Activated naive CD4-positive, alpha-beta T cell treated with anti-CD3 and anti-CD28 coated beads, Interleukin-2, amount 50 U/mL, for 24 hours (primary cell): ENCODE measurements around the gene BBOX1.
"Not testable (repeated sequence)": the region's sequence is repeated elsewhere in the genome, so short reads cannot be mapped to it uniquely, and the experiment has no call there.

Source experiments
- H3K27ac Mint-ChIP-seq: one replicate; pipeline ENCODE4 v1.8.0; 2021; ENCODE audit warnings: mild to moderate bottlenecking, mixed read lengths
- H3K27me3 Mint-ChIP-seq: one replicate; pipeline ENCODE4 v1.8.0; 2021; ENCODE audit warnings: mixed read lengths
- H3K36me3 Mint-ChIP-seq: one replicate; pipeline ENCODE4 v1.8.0; 2021; ENCODE audit warnings: mixed read lengths
- H3K4me1 Mint-ChIP-seq: one replicate; pipeline ENCODE4 v1.8.0; 2021; ENCODE audit warnings: mixed read lengths
- H3K4me3 Mint-ChIP-seq: one replicate; pipeline ENCODE4 v1.8.0; 2021; ENCODE audit warnings: mild to moderate bottlenecking, mixed read lengths
- H3K9me3 Mint-ChIP-seq: one replicate; pipeline ENCODE4 v1.8.0; 2021; ENCODE audit warnings: mixed read lengths

The BBOX1 gene

GRCh38 chr11:27122001-27122400 lies 81.4 kb downstream of the BBOX1 start:
- Mint-ChIP-seq H3K36me3 (no peaks in the 10 kb centered on the region), H3K27ac (no peak overlapping the region)

GRCh38 chr11:27124514-27125264 lies 84.1 kb downstream of the BBOX1 start:
- H3K27ac Mint-ChIP-seq = no peak overlapping the region
- no peak overlapping the region for H3K4me3 Mint-ChIP-seq
- no peaks in the 10 kb centered on the region for H3K4me1 Mint-ChIP-seq
- H3K36me3 Mint-ChIP-seq = no peaks in the 10 kb centered on the region
- peaks cover 3% of the 10 kb centered on the region for H3K27me3 Mint-ChIP-seq
- H3K9me3 Mint-ChIP-seq = peaks cover 7% of the 10 kb centered on the region

More at GRCh38 chr11:27122001-27122400, 81.4 kb downstream of the BBOX1 start:
- Mint-ChIP-seq H3K9me3 (no peaks in the 10 kb centered on the region), H3K4me3 (no peak overlapping the region), H3K4me1 (no peaks in the 10 kb centered on the region), H3K27me3 (peaks cover 1% of the 10 kb centered on the region)

- peaks cover 23% of the 10 kb centered on the region for H3K9me3 Mint-ChIP-seq
- H3K27me3 Mint-ChIP-seq = peaks cover 3% of the 10 kb centered on the region
- H3K27ac Mint-ChIP-seq = no peak overlapping the region
- H3K36me3 Mint-ChIP-seq = no peaks in the 10 kb centered on the region
- no peaks in the 10 kb centered on the region for H3K4me1 Mint-ChIP-seq
- H3K4me3 Mint-ChIP-seq = no peak overlapping the region
These were observed 89.1 kb downstream of the BBOX1 start for GRCh38 chr11:27129686-27130085.

- H3K27ac Mint-ChIP-seq = no peak overlapping the region
- peaks cover 3% of the 10 kb centered on the region for H3K27me3 Mint-ChIP-seq
- no peak overlapping the region for H3K4me3 Mint-ChIP-seq
- peaks cover 28% of the 10 kb centered on the region for H3K9me3 Mint-ChIP-seq
- no peaks in the 10 kb centered on the region for H3K36me3 Mint-ChIP-seq
- H3K4me1 Mint-ChIP-seq = no peaks in the 10 kb centered on the region
These were observed 90.2 kb downstream of the BBOX1 start for GRCh38 chr11:27130806-27131205.

GRCh38 chr11:27135924-27136329 lies 95.3 kb downstream of the BBOX1 start:
- not testable (repeated sequence) for H3K27me3 Mint-ChIP-seq, H3K36me3 Mint-ChIP-seq, H3K27ac Mint-ChIP-seq, H3K4me1 Mint-ChIP-seq, H3K4me3 Mint-ChIP-seq
- peaks cover 35% of the 10 kb centered on the region for H3K9me3 Mint-ChIP-seq

- Mint-ChIP-seq H3K27ac (no peak overlapping the region), H3K9me3 (peaks cover 32% of the 10 kb centered on the region), H3K4me3 (no peak overlapping the region), H3K36me3 (no peaks in the 10 kb centered on the region), H3K27me3 (peaks cover 2% of the 10 kb centered on the region), H3K4me1 (no peaks in the 10 kb centered on the region)
These were observed 98.1 kb downstream of the BBOX1 start for GRCh38 chr11:27138716-27139115.

- Mint-ChIP-seq H3K9me3 (peaks cover 27% of the 10 kb centered on the region), H3K27me3 (peaks cover 2% of the 10 kb centered on the region), H3K4me3 (no peak overlapping the region), H3K27ac (no peak overlapping the region), H3K4me1 (no peaks in the 10 kb centered on the region), H3K36me3 (no peaks in the 10 kb centered on the region)
These were observed 99.2 kb downstream of the BBOX1 start for GRCh38 chr11:27139742-27140367.

- Mint-ChIP-seq H3K27ac (no peak overlapping the region), H3K27me3 (peaks cover 2% of the 10 kb centered on the region), H3K9me3 (peaks cover 19% of the 10 kb centered on the region), H3K36me3 (no peaks in the 10 kb centered on the region), H3K4me1 (no peaks in the 10 kb centered on the region), H3K4me3 (no peak overlapping the region)
These were observed 101.0 kb downstream of the BBOX1 start for GRCh38 chr11:27141576-27141975.

GRCh38 chr11:27147916-27148315 lies 107.3 kb downstream of the BBOX1 start:
- H3K27ac Mint-ChIP-seq = no peak overlapping the region
- H3K9me3 Mint-ChIP-seq = no peaks in the 10 kb centered on the region
- H3K4me1 Mint-ChIP-seq = no peaks in the 10 kb centered on the region
- H3K27me3 Mint-ChIP-seq = peaks cover 1% of the 10 kb centered on the region
- H3K4me3 Mint-ChIP-seq = no peak overlapping the region
- no peaks in the 10 kb centered on the region for H3K36me3 Mint-ChIP-seq

GRCh38 chr11:27148506-27148905 lies 107.9 kb downstream of the BBOX1 start:
- Mint-ChIP-seq H3K27ac (no peak overlapping the region), H3K4me1 (no peaks in the 10 kb centered on the region), H3K36me3 (no peaks in the 10 kb centered on the region), H3K27me3 (peaks cover under 1% of the 10 kb centered on the region), H3K9me3 (no peaks in the 10 kb centered on the region), H3K4me3 (no peak overlapping the region)

- Mint-ChIP-seq H3K27me3 (no peaks in the 10 kb centered on the region), H3K36me3 (no peaks in the 10 kb centered on the region), H3K9me3 (no peaks in the 10 kb centered on the region), H3K27ac (no peak overlapping the region), H3K4me1 (no peaks in the 10 kb centered on the region), H3K4me3 (no peak overlapping the region)
These were observed 109.5 kb downstream of the BBOX1 start for GRCh38 chr11:27150098-27150497.

- no peaks in the 10 kb centered on the region for H3K4me1 Mint-ChIP-seq
- no peak overlapping the region for H3K27ac Mint-ChIP-seq
- no peaks in the 10 kb centered on the region for H3K27me3 Mint-ChIP-seq
- no peaks in the 10 kb centered on the region for H3K36me3 Mint-ChIP-seq
- no peaks in the 10 kb centered on the region for H3K9me3 Mint-ChIP-seq
- no peak overlapping the region for H3K4me3 Mint-ChIP-seq
These were observed 112.5 kb downstream of the BBOX1 start for GRCh38 chr11:27153136-27153535.

GRCh38 chr11:27158456-27159334 lies 118.1 kb downstream of the BBOX1 start:
- Mint-ChIP-seq H3K36me3 (no peaks in the 10 kb centered on the region), H3K27ac (no peak overlapping the region)

GRCh38 chr11:27159335-27159679 lies 118.7 kb downstream of the BBOX1 start:
- peaks cover 5% of the 10 kb centered on the region for H3K27me3 Mint-ChIP-seq
- H3K27ac Mint-ChIP-seq = no peak overlapping the region
- no peaks in the 10 kb centered on the region for H3K9me3 Mint-ChIP-seq
- H3K4me3 Mint-ChIP-seq = no peak overlapping the region
- no peaks in the 10 kb centered on the region for H3K36me3 Mint-ChIP-seq
- no peaks in the 10 kb centered on the region for H3K4me1 Mint-ChIP-seq

More at GRCh38 chr11:27158456-27159334, 118.1 kb downstream of the BBOX1 start:
- peaks cover 5% of the 10 kb centered on the region for H3K27me3 Mint-ChIP-seq
- H3K9me3 Mint-ChIP-seq = no peaks in the 10 kb centered on the region
- no peak overlapping the region for H3K4me3 Mint-ChIP-seq
- no peaks in the 10 kb centered on the region for H3K4me1 Mint-ChIP-seq

- H3K27ac Mint-ChIP-seq = no peak overlapping the region
- no peak overlapping the region for H3K4me3 Mint-ChIP-seq
- no peaks in the 10 kb centered on the region for H3K36me3 Mint-ChIP-seq
- H3K4me1 Mint-ChIP-seq = no peaks in the 10 kb centered on the region
- no peaks in the 10 kb centered on the region for H3K9me3 Mint-ChIP-seq
- peaks cover 8% of the 10 kb centered on the region for H3K27me3 Mint-ChIP-seq
These were observed 120.5 kb downstream of the BBOX1 start for GRCh38 chr11:27161071-27161470.

GRCh38 chr11:27162237-27162636 lies 121.6 kb downstream of the BBOX1 start:
- H3K27me3 Mint-ChIP-seq = peaks cover 9% of the 10 kb centered on the region
- no peaks in the 10 kb centered on the region for H3K36me3 Mint-ChIP-seq
- H3K4me3 Mint-ChIP-seq = no peak overlapping the region
- H3K27ac Mint-ChIP-seq = no peak overlapping the region
- no peaks in the 10 kb centered on the region for H3K4me1 Mint-ChIP-seq
- H3K9me3 Mint-ChIP-seq = no peaks in the 10 kb centered on the region
